GM18520 (cell line): ENCODE results near the gene PTEN.
"Not testable (repeated sequence)": the region's sequence is repeated elsewhere in the genome, so short reads cannot be mapped to it uniquely, and the experiment has no call there.

Experiments
- ATAC-seq: cut with Tn5 transposase; IDR thresholded peaks from one replicate; pipeline ENCODE4 v1.9.1; 2021; ENCODE audit not compliant: unreplicated experiment

Gene PTEN

DNA sequence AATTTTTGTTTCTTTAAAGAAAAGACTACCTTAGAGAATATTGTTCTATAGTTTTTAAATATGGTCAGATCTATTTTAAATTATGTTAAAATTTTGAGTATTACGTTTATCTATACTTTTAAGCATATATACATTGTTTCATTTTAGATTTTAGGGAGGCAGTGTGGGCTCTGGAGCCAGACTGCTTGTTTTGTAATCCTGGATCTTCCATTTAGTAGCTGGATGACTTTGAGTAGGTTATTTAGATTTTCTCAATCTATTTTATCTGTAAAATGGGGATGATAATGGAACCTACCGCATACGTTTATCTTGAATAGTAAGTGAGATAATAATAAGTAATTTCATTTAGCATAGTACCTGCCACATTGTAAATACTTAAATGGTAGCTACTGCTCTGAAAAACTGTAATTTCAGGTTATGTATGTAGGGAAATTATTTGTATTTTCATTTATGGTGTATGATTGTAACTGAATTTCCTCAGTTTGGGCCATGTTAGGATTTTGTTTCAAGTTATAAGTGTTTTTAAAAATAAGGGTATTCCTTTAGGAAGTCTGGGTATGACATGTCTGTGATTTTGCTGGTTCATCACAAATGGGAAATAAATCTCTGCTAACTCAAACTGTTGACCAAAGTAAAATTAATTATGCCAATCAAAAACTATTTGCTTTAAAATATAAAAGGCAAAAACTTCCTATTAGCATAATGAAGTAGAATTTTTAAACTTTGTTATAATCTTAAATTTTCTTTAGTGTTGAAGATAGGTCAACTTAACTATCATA, 6.5 kb downstream of the PTEN start:
- ATAC-seq = no peak

DNA sequence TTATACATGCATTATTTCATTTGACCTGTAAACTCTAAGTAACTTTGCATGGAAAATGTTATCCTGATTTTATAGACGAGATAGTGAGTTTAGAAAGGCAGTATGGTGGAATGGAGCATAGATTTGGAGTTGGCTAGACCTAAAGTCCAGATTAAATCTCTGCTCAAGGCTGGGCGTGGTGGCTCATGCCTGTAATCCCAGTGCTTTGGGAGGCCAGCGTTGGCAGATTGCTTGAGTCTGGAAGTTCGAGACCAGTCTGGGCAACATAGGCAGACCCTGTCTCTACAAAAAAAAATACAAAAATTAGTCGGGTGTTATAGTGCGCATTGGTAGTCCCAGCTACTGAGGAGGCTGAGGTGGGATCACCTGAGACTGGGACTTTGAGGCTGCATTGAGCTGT, 9.4 kb downstream of the PTEN start:
- no peak for ATAC-seq

DNA sequence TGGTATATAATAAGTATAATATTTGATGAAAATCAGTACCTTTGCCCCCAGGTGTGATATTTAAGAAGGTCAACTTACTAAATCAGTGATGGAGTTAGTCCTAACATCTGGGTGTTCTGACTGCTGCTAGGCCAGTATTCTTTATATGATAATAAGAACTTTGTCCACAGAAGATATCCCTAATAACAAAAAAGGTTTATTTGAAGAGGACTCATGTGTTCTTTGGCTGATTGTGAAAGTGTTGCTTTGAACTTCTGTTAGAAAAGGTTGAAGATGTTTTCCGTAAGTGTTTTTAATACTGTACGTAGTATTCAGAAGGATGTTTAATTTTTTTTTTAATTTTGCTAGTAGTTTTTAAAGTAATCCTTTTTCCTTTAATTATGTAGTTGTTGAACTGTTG, 10.2 kb downstream of the PTEN start:
- no peak for ATAC-seq

DNA sequence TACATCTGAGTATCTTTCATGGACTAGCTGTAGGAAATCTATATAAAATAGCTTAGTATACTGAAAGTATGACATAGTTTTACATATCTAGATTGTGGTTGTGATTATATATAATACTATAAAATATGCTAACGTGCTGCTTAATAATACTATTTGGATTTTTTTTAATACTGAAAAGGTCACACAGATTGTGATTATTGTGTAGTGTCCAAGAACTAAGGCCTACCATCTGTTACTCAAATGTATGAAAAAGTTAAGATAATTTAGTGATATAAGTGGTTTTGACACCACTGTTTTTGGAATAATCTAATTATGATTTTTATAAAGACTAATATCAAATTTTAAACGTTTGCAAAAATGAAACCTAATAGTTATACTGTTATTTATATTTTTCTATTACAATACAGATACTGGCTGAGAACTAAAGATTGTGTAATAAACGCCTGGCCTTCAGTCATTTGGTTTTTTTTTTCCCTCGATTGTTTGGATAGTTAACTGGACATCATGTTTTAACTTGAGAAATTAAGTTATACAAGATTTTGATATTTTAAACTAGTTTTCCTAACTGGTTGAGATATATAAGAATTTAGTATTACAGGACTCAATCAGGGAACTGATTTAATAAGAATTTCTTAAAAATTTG, 12.6 kb downstream of the PTEN start:
- no peak for ATAC-seq

DNA sequence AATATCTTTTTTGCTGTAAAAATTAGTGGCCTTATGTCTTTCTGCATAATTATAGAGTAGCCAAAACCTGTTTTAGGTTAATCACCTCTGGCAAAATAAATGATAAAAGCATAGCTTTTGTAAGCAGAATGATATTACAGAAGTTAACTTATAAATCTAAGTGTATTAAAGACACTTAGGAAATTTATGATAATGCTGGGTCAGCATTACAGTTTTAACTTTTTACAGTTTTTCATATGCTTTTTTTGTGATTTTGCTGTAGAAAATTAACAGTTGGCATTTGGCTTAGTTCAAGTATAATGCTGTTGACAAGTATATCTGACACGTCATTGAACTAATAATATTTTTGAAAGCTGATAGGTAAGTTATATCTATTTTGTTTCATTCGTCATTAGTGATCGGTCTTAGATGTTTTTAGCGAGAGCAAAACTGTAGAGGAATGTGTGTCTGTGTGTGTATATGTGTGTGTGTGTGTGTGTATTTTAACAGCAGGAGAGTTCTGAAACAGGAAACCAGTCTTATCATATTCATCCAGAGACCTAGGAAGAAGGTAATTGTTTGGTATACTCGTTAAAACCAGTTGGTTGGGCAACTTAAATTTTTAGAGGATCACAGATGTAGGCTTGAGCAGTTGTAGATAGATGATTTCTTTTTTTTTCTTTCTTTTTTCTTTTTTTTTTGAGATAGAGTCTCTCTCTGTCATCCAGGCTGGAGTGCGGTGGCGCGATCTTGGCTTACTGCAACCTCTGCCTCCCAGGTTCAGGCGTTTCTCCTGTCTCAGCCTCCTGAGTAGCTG, 15.4 kb downstream of the PTEN start:
- no peak for ATAC-seq

DNA sequence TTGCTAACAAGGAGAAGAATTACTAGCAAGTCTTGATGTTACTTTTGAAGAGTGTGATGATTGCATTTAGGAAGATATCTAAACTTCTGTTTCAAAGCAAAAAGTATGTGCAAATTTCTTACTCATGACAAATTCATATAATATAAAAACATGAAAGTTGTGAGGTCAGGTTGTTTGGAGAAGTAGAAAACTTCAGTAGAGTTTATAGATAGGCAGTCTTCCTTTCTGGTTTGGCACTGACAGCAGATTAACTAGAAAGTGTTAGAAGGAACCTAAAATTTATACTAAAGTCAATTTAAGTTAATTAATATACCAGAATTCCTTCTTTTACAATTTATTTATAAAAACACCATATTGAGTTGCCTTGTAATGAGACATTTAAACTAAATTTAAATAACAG, 16.9 kb downstream of the PTEN start:
- ATAC-seq = no peak

DNA sequence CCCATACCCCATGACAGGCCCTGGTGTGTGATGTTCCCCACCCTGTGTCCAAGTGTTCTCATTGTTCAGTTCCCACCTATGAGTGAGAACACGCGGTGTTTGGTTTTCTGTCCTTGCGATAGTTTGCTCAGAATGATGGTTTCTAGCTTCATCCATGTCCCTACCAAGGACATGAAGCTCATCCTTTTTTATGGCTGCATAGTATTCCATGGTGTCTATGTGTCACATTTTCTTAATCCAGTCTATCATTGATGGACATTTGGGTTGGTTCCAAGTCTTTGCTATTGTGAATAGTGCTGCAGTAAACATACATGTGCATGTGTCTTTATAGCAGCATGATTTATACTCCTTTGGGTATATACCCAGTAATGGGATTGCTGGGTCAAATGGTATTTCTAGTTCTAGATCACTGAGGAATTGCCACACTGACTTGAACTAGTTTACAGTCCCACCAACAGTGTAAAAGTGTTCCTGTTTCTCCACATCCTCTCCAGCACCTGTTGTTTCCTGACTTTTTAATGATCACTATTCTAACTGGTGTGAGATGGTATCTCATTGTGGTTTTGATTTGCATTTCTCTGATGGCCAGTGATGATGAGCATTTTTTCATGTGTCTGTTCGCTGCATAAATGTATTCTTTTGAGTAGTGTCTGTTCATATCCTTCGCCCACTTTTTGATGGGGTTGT, 18.1 kb downstream of the PTEN start:
- ATAC-seq = not testable (repeated sequence)

DNA sequence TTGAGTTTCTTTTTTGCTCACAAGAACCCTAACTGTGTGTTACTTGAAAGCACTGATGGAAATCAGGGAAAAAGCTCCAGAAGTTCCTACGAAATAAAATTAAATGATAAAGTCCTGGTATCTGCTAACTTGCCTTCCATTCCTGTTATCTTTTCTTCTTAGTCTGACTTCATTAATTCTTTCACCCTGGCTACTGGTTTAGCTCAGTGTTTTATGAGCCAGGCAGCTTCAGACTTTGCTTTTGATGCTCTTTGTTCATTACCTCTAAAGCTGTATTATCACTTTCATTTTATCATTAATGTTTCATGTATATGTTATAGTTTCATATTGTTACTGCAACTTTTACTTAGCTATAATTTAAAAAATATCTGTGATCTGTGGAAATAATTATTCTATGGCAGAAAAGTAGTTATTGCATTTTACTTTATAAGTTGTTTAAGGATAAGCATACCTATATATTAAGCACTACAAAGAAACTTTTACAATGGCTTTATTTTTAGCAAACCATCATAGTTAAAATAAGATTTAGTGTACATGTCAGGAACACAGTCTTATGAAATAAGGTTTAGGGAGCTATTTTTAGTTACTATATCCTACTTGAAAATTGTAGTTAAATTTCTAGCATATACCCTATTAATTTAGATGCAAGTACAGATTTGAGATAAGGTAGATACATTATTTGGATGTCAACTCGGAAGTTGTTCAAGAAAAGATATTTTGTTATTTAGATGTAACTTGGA, 19.3 kb downstream of the PTEN start:
- no peak for ATAC-seq

DNA sequence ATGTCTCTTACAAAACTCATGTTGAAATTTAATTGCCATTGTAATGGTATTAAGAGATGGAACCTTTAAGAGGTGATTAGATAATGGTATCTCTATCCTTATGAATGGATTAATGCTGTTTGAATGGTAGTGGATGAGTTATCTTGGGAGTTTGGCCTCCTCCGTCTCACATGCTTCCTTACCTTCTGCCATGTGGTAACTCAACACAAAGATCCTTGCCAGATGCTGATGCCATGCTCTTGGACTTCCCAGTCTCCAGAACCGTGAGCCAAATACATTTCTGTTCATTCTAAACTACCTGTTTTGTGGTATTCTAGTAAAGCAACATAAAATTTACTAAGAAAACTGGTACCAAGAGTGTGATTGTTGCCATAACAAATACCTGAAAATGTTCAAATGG, 23.2 kb downstream of the PTEN start:
- no peak for ATAC-seq

DNA sequence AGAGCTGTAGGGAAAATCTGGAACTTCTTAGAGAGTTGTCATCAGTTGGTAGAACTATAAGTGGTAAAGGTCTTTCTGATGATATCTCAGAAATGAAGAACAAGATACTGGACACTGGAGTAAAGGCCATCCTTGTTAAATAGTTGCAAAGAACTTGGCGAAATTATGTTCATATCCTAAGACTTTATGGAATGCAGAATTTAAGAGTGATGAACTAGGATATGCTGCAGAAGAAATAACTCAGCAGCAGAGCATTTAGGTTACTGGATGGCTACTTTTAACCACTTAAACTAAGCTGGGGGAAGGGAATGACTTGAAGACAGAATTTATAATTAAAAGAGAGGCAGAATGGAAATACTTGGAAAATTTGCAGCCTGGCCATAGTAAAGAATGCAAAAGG, 23.7 kb downstream of the PTEN start:
- no peak for ATAC-seq

DNA sequence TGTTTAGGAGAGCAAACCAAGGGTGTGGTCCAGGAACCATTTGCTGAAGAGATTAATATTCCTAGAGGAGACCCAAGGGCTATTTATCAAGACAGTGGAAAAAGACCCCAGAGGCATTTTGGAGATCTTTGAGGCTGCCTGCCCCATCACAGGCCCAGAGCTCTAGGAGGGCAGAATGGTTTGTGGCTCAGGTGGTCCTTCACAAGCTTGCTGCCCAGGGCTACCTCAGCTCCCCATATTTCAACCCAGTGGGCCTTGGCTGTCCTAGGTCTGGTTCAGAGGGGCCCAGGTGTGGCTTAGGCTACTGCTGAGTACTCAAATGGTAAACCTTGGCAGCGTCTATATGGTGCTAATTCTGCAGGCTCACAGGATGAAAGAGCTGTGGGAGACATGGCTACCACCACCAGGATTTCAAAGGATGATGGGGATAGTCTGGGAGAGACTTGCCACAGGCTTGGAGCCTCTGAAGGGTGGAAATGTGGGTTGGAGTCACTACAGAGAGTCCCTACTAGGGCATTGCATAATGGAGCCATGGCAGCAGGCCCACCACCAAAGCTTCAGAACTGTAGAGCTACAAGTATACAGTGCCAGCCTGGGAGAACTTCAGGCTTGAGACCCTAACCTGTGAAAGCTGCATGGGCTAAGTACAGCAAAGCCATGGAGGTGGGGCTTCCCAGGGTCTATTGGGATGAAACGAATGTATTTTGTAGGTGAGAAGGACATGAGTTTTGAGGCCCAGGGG, 24.3 kb downstream of the PTEN start:
- no peak for ATAC-seq

DNA sequence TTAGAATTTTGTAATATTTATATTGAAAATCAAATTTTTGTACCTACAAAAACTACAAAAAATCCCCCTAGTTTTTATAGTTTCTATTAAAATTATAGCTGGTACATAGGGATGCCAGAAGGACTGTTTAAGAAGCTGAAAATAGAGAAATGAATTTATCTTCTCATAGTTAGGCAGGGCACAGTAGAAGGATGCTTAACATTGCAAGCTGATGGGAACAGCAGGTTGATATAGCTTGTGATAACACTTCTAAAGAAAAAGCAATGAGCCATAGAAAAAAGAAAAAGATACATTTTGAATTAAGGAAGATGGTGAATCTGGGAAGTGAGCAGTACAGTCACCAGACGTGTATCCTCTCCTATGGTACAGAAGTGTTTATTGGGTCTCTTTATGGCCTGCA, 32.0 kb downstream of the PTEN start:
- ATAC-seq = no peak

DNA sequence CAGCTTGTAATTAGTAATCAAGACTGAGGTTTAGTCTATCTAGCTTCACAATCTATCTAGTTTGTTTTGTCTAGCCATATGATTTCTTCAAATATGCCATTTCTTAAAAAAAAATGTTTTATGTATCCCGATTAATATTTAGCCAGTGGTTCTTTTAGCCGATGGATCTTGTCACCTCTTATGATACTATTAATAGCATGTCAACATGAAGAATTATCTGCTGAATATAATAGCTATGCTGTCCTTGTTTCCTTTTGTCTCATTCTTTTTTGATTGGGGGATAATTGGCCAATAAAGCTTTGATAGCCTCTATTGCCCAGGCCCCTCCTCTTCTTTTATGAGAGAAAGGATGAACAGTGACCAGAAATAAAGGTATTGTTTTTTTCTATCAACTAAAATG, 32.8 kb downstream of the PTEN start:
- no peak for ATAC-seq

DNA sequence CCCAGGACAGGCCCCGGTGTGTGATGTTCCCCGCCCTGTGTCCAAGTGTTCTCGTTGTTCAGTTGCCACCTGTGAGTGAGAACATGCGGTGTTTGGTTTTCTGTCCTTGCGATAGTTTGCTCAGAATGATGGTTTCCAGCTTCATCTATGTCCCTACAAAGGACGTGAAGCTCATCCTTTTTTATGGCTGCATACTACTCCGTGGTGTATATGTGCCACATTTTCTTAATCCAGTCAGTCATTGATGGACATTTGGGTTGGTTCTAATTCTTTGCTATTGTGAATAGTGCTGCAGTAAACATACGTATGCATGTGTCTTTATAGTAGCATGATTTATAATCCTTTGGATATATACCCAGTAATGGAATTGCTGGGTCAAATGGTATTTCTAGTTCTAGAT, 34.5 kb downstream of the PTEN start:
- not testable (repeated sequence) for ATAC-seq

DNA sequence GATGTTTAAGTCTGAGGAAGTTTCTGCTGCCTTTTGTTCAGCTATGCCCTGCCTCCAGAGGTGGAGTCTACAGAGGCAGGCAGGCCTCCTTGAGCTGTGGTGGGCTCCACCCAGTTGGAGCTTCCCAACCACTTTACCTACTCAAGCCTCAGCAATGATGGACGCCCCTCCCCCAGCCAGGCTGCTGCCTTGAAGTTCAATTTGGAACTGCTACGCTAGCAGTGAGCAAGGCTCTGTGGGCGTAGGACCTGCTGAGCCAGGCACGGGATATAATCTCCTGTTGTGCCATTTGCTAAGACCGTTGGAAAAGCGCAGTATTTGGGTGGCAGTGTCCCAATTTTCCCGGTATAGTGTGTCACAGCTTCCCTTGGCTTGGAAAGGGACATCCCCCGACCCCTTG, 40.0 kb downstream of the PTEN start:
- not testable (repeated sequence) for ATAC-seq

DNA sequence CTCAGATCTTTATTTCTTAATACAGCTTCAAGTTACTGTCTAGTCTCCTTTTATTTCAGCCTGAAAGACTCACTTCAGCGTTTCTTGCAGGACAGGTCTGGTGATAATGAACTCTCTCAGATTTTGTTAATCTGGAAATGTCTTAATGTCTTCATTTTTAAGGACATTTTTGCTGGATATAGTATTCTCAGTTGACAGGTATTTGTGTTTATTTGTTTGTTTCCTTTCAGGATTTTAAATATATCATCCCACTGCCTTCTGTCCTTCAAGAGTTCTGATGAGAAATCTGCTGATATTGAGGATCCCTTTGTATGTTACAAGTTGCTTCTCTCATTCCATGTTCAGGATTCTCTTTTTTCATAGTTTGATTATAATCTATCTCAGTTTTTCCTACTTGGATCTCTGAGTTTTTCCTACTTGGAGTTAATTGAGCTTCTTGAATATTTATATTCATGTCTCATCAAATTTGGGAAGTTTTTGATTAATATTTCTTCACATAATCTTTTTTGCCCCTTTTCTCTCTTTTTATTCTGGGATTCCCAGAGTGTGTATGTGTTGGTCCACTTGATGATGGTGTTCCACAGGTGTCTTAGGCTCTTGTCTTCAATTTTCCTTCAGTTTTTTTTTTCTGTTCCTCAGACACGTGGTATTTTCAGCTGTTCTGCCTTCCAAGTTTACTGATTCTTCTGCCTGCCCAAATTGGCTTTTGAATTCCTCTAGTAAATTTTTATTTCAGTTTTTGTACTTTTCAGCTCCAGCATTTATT, 49.9 kb downstream of the PTEN start:
- no peak for ATAC-seq

DNA sequence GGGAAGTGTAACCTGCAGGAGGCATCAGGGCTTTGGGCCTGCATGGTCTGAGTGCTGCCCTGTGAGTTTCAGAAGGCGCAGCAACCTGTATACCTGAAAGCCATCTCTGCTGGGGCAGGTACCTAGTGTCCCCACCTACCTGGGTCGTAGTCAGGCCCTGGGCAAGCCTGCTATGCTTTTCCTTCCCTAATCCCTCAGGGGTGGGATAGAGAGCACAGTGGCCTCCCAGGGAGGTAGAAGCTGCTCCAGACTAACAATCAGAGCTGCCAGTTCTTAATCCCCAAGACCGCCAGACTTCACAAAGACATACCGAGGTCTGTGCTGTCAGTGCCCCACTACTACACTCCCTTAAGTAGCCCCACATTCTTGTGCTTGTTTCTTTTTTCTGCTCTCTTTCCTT, 52.0 kb downstream of the PTEN start:
- no peak for ATAC-seq

DNA sequence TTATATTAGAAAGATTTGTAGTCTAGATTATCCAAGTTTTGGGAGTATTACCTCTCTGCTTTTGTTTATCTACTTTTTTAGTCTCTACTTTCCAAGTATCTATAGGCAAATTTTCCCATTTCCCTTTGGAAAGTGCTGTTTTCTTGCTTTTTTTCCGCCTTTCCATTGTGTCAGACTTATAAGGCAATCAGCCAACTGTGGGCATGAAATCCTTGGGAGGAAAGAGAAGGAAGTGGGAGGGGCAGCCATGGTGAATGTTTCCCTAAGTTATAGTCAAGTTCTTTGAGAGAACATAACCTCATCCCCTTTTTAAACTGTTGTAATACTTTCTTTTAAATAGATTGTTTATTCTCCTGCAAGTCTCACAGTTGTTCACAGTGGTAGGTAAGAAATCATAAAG, 52.6 kb downstream of the PTEN start:
- no peak for ATAC-seq

DNA sequence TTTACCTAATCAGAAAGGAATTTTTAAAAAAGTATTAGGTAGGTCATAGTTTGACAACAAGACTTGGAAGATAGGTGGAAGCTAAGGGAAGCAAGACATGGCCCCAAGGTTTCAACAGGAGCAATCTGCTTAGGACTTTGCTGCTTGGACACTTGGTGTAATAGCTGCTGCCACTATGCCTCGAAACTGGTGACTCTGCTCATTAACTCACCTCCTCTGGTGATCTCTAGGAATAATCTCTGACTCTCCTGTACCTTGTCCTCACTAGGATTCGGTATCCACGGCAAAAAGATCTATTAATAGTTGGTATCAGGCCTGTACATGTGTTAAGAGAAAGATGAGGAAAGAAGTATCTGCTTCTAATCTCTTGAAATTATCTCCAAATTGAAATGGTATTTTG, 53.1 kb downstream of the PTEN start:
- no peak for ATAC-seq
